GM12878 (cell line): Measurements from ENCODE around the gene EXOC5. TPM values are rescaled to one million over a fixed set of nuclear protein-coding genes. Genes with fewer than 3 reads are reported as not detected.

Experiments used
- ATAC-seq: fragments of 200-7000 bp; cut with Tn5 transposase; 3 replicates; pipeline ENCODE4 v1.9.1; 2020; ENCODE audit warnings: mild to moderate bottlenecking, moderate library complexity
- BruUV-seq: library from RNA; stranded (reverse); fragments of 400-500 nt; replicated peaks from 2 replicates; lab custom pipeline; 2021; lab: Mats Ljungman, UMichigan
- CTCF ChIA-PET: fragments of 300-600 bp; sonication (Branson Sonifier 250); formaldehyde crosslinking; extraction: SDS; loops from one replicate; lab custom pipeline; 2021; ENCODE audit warnings: inconsistent platforms; lab: Yijun Ruan, JAX
- POLR2A ChIA-PET: fragments of 350-600 bp; formaldehyde crosslinking; extraction: SDS; loops from one replicate; lab custom pipeline; 2021; ENCODE audit warnings: inconsistent platforms; lab: Charles Lee
- RAD21 ChIA-PET: fragments of 300-600 bp; sonication (Branson Sonifier 250); formaldehyde crosslinking; loops from one replicate; lab custom pipeline; 2023; ENCODE audit warnings: antibody characterized with exemption; ENCODE audit not compliant: unreplicated experiment; lab: Charles Lee
- SMC1A ChIA-PET: fragments of 300-600 bp; sonication (Branson Sonifier 250); formaldehyde crosslinking; loops from one replicate; lab custom pipeline; 2023; ENCODE audit not compliant: unreplicated experiment, uncharacterized antibody; lab: Charles Lee
- DNase-seq: peaks from one replicate; pipeline ENCODE4 v3.0.0-alpha.2; 2011; ENCODE audit warnings: low read depth, low spot score
- FAIRE-seq: peaks from 3 replicates; lab custom pipeline; 2011; peaks lifted over from hg19 to GRCh38; lab: Jason Lieb, UNC
- H2AFZ ChIP-seq: 2 replicates; pipeline ENCODE4 v1.6.0; 2011; ENCODE audit warnings: low read depth, low read length, control low read depth; ENCODE audit not compliant: control insufficient read depth
- H3K27ac ChIP-seq: 2 replicates; pipeline ENCODE4 v1.5.1; 2011; ENCODE audit warnings: control low read depth; ENCODE audit not compliant: control insufficient read depth, insufficient read depth
- H3K27me3 ChIP-seq, 2 experiments: replicated peaks in 1 of 2; 2 replicates each; pipeline versions ENCODE4 v1.6.0 to v1.6.1; 2011; ENCODE audit warnings: low read length in 1 of 2; ENCODE audit not compliant: control insufficient read depth in 2 of 2, insufficient read depth in 2 of 2
- H3K36me3 ChIP-seq, 2 experiments: 2 replicates each; pipeline ENCODE4 v1.5.1; 2011; ENCODE audit warnings: low read length in 1 of 2; ENCODE audit not compliant: control insufficient read depth in 2 of 2, insufficient read depth in 2 of 2
- H3K4me1 ChIP-seq: 2 replicates; pipeline ENCODE4 v1.6.1; 2011; ENCODE audit warnings: mild to moderate bottlenecking, low read length, moderate library complexity, mixed read lengths; ENCODE audit not compliant: control insufficient read depth, insufficient read depth
- H3K4me2 ChIP-seq: 2 replicates; pipeline ENCODE4 v1.6.0; 2011; ENCODE audit warnings: control low read depth; ENCODE audit not compliant: control insufficient read depth, insufficient read depth
- H3K4me3 ChIP-seq: fragments of 200-600 bp; sonication (generic); 2 replicates; pipeline ENCODE4 v1.5.1; 2016
- H3K79me2 ChIP-seq: 2 replicates; pipeline ENCODE4 v1.6.0; 2011; ENCODE audit warnings: low read length; ENCODE audit not compliant: control insufficient read depth, insufficient read depth
- H3K9ac ChIP-seq: 2 replicates; pipeline ENCODE4 v1.8.0; 2011; ENCODE audit warnings: low read length, control low read depth, mixed read lengths; ENCODE audit not compliant: control insufficient read depth, insufficient read depth
- H3K9me3 ChIP-seq: replicated peaks from 3 replicates; pipeline ENCODE4 v1.5.1; 2011; ENCODE audit warnings: mild to moderate bottlenecking, low read length; ENCODE audit not compliant: control insufficient read depth, insufficient read depth
- H4K20me1 ChIP-seq: 2 replicates; pipeline ENCODE4 v1.6.0; 2011; ENCODE audit not compliant: control insufficient read depth, insufficient read depth
- BMI1 ChIP-seq: fragments of 450-650 bp; IDR thresholded peaks from 2 replicates; pipeline ENCODE4 v1.6.1; 2016; ENCODE audit warnings: mild to moderate bottlenecking, moderate library complexity, borderline replicate concordance
- CHD2 ChIP-seq: IDR thresholded peaks from 2 replicates; pipeline ENCODE4 v1.6.1; 2011; ENCODE audit warnings: low read depth, low read length, improper control_type of control experiment, borderline replicate concordance
- CUX1 ChIP-seq: IDR thresholded peaks from 2 replicates; pipeline ENCODE4 v1.6.1; 2012; ENCODE audit warnings: improper control_type of control experiment, low read depth, low read length; ENCODE audit not compliant: insufficient replicate concordance
- ETV6 ChIP-seq, 2 experiments: fragments of 450-650 bp in 1 of 2; IDR thresholded peaks in 1 of 2; conservative IDR thresholded peaks in 1 of 2; 2 replicates each; pipeline ENCODE4 v1.6.1; 2014; ENCODE audit warnings: antibody characterized with exemption in 1 of 2, borderline replicate concordance in 1 of 2, low read depth in 1 of 2, mild to moderate bottlenecking in 1 of 2, moderate library complexity in 1 of 2
- FOXK2 ChIP-seq: fragments of 450-650 bp; IDR thresholded peaks from 2 replicates; pipeline ENCODE4 v1.6.1; 2017; ENCODE audit warnings: mild to moderate bottlenecking, moderate library complexity
- HSF1 ChIP-seq: fragments of 150-350 bp; IDR thresholded peaks from 2 replicates; pipeline ENCODE4 v1.6.1; 2014; ENCODE audit warnings: mild to moderate bottlenecking, low read depth, low read length
- MEF2B ChIP-seq: fragments of 450-650 bp; IDR thresholded peaks from 2 replicates; pipeline ENCODE4 v1.6.1; 2018; ENCODE audit warnings: mild to moderate bottlenecking, moderate library complexity; ENCODE audit not compliant: partially characterized antibody, poor library complexity, severe bottlenecking
- NFIC ChIP-seq: IDR thresholded peaks from 2 replicates; pipeline ENCODE4 v1.6.1; 2012; ENCODE audit warnings: low read depth, mild to moderate bottlenecking, inconsistent platforms, low read length, moderate library complexity
- NR2C1 ChIP-seq: fragments of 450-650 bp; IDR thresholded peaks from 2 replicates; pipeline ENCODE4 v1.6.1; 2017; ENCODE audit warnings: antibody characterized with exemption, mild to moderate bottlenecking, moderate library complexity
- NRF1 ChIP-seq: conservative IDR thresholded peaks from 2 replicates; pipeline ENCODE4 v1.6.1; 2011; ENCODE audit warnings: mild to moderate bottlenecking, low read depth, low read length, improper control_type of control experiment
- PML ChIP-seq: IDR thresholded peaks from 2 replicates; pipeline ENCODE4 v1.6.1; 2012; ENCODE audit warnings: low read length, inconsistent platforms
- POLR2AphosphoS2 ChIP-seq: IDR thresholded peaks from 2 replicates; pipeline ENCODE4 v1.6.1; 2011; ENCODE audit warnings: low read depth, mild to moderate bottlenecking, low read length, improper control_type of control experiment, moderate library complexity
- POU2F2 ChIP-seq: IDR thresholded peaks from 3 replicates; pipeline ENCODE4 v1.6.1; 2011; ENCODE audit warnings: low read depth, mild to moderate bottlenecking, low read length, borderline replicate concordance
- RB1 ChIP-seq: fragments of 450-650 bp; formaldehyde crosslinking; IDR thresholded peaks from 2 replicates; pipeline ENCODE4 v1.6.1; 2017; ENCODE audit warnings: mild to moderate bottlenecking, borderline replicate concordance
- SPI1 ChIP-seq: IDR thresholded peaks from 2 replicates; pipeline ENCODE4 v1.6.1; 2011; ENCODE audit warnings: low read depth, mild to moderate bottlenecking, low read length, moderate library complexity, borderline replicate concordance; ENCODE audit not compliant: insufficient read depth
- TCF3 ChIP-seq: IDR thresholded peaks from 2 replicates; pipeline ENCODE4 v1.6.1; 2012; ENCODE audit warnings: low read depth, mild to moderate bottlenecking, low read length, borderline replicate concordance; ENCODE audit not compliant: insufficient read depth
- ZNF217 ChIP-seq: fragments of 450-650 bp; IDR thresholded peaks from 2 replicates; pipeline ENCODE4 v1.6.1; 2017; ENCODE audit warnings: antibody characterized with exemption, mild to moderate bottlenecking
- WGBS: methylation state at CpG from one replicate; pipeline ENCODE4 v1.1.6; 2016; ENCODE audit warnings: low lambda C conversion rate; ENCODE audit not compliant: insufficient replicate concordance, insufficient coverage; ENCODE audit errors: missing lambda C conversion rate; 5-methylcytosine and 5-hydroxymethylcytosine counted together
- in situ Hi-C: fragments of 300-500 bp; cut with MboI; formaldehyde crosslinking; loops from 9 replicates; pipeline ENCODE4 v1.14.3; 2018; ENCODE audit warnings: mixed read lengths
- intact Hi-C: fragments of 100-400 bp; cut with micrococcal nuclease; formaldehyde crosslinking; loops from one replicate; pipeline ENCODE4 v1.14.2; 2022; ENCODE audit not compliant: unreplicated experiment
- polyA plus RNA-seq, 11 experiments: library from polyadenylated mRNA; depleted of rRNA in 4 of 11; unstranded in 6 of 11; stranded (reverse) in 5 of 11; fragments of >200 nt; fragmentation: Nextera tagmentation in 4 of 11; fragmentation: Illumina TruSeq in 1 of 11; extraction: Ambion mirVana in 4 of 11; extraction: Trizol in 1 of 11; gene quantifications; 1 replicate in 1 of 11; 2 replicates in 10 of 11; pipeline versions ENCODE4 v1.2.1 to v1.2.3, GENCODE V29; 2011 to 2016; ENCODE audit warnings: inconsistent platforms in 2 of 11, missing spikeins in 2 of 11, low read depth in 1 of 11
- total RNA-seq, 4 experiments: library from RNA; depleted of rRNA in 3 of 4; stranded (reverse); fragments of >200 nt in 3 of 4; fragmentation: Illumina TruSeq in 1 of 4; extraction: Trizol in 1 of 4; gene quantifications; 2 replicates each; pipeline versions ENCODE4 v1.2.1 to v1.2.3, GENCODE V29; 2013 to 2021
- TF ChIP-seq, protein P1 (sequence below): fragments of 450-650 bp; IDR thresholded peaks from 2 replicates; pipeline ENCODE4 v1.6.1; 2014; ENCODE audit warnings: mild to moderate bottlenecking

Gene EXOC5
- total and polyA plus RNA-seq, 10 of the 15 experiments (the other 5 are each of a cell fraction or from before 2014, with no cell fraction given), result 10.3 to 101 (median 43.6) TPM

DNA sequence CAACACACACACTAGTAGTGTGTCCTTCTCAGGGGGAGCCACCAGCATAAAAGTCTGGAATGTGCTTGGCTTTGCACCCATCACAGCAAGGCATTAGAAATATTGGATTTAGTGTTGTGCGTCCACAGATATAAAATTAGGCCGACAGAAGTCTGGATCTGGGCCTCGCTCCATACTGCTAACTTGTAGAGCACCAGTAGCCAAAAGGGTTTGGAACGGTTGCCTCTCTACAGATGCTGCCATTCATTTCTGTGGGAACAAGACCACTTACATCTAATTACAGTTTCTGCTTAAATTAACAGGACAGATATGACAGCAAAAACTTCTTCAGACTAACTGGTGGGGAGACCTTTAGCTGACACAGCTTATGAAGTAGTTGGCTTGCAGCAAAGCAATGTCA, 94.2 kb downstream of the EXOC5 start:
- in situ Hi-C loops, result no loop called here
- RAD21 ChIA-PET, result no interaction called here
- POLR2A ChIA-PET, result no interaction called here
- SMC1A ChIA-PET, result interaction anchor here (1.4 kb wide), 1 partner anchor 14 kb away, joined by 3 read pairs; no protein-coding TSS in a partner anchor
- Histone ChIP-seq H4K20me1 (no peaks in the 10 kb centered on the region), H3K4me3 (no peak overlapping the region), H3K4me2 (no peak overlapping the region), H3K9me3 (no peaks in the 10 kb centered on the region), H3K36me3 (no peaks in the 10 kb centered on the region), H3K9ac (no peak overlapping the region), H3K79me2 (no peaks in the 10 kb centered on the region), H3K27ac (no peak overlapping the region), H3K4me1 (no peaks in the 10 kb centered on the region), H2AFZ (no peak overlapping the region), H3K27me3 (no peaks in the 10 kb centered on the region; a peak in 1 of 4 replicates)
- WGBS, result 80% methylated on average over 4 of the region's 4 CpGs
- ATAC-seq (no peak), DNase-seq (no peak), FAIRE-seq (no peak)
- intact Hi-C loops, result no loop called here
- BruUV-seq, result no TSS peak
- CTCF ChIA-PET, result no interaction called here
- TF ChIP-seq TCF3 (no peak), HSF1 (no peak), ZNF217 (no peak), SPI1 (no peak), RB1 (no peak), FOXK2 (no peak), NFIC (no peak), BMI1 (no peak), NRF1 (no peak), CUX1 (no peak), ETV6 (conservative IDR thresholded peaks at IDR 0.05 in 1 of 2, IDR thresholded peaks at IDR 0.05 in 1 of 2; ENCODE audit: borderline replicate concordance in 1 of 2, low read depth in 1 of 2) (no peak), POU2F2 (no peak), NR2C1 (no peak), CHD2 (no peak), MEF2B (no peak), PML (no peak), POLR2AphosphoS2 (no peak)
- TF ChIP-seq, protein P1, sequence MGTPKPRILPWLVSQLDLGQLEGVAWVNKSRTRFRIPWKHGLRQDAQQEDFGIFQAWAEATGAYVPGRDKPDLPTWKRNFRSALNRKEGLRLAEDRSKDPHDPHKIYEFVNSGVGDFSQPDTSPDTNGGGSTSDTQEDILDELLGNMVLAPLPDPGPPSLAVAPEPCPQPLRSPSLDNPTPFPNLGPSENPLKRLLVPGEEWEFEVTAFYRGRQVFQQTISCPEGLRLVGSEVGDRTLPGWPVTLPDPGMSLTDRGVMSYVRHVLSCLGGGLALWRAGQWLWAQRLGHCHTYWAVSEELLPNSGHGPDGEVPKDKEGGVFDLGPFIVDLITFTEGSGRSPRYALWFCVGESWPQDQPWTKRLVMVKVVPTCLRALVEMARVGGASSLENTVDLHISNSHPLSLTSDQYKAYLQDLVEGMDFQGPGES, result no peak
